NCI-H2171 (cell line): Measurements from ENCODE around the gene ATXN10.

Experiments
- DNase-seq: peaks from one replicate; lab custom pipeline; 2025; lab: John Stamatoyannopoulos, UW

Gene ATXN10

DNA sequence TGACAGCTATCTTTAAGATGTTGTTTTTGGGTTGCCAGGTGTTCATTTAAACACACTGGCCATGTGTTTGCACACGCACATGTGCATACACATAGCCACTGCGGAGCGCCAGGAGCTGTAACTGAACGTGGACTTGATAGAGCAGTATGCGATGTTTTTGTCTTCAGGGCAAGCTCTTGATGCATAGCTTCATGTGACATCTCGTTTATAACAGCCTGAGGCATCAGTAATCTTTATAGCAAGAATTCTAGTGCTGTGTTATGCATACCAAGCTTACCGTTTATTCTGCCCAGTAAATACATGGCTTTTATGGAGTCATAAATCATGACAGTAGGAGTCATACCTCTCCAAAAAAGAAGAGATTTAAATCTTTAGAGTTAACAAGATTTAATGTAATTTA, 87.0 kb downstream of the ATXN10 start:
- DNase-seq: no peak

GRCh38 chr22:45760682-45761081, 89.0 kb downstream of the ATXN10 start:
- DNase-seq: no peak

GRCh38 chr22:45762545-45763235, 91.1 kb downstream of the ATXN10 start:
- DNase-seq: no peak

DNA sequence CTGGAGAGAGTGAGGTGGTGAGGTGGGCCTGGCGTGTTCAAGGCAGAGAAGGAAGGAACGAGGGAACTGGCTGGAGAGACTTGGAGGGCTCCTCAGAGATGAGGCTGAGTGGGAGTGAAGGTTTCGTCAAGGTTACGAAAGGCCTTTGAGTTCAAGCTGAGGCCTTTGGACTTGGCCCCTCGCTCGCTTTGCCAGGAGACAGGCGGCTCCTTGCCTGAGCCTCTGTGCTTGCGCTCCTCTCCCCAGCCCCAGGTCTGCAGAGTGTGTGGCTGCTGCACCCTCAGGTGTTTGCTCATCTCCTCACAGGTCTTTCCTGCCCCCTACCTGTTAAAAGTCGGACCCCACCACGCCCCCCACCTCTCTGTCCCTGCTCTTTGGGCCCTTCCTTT, 91.6 kb downstream of the ATXN10 start:
- no peak for DNase-seq

DNA sequence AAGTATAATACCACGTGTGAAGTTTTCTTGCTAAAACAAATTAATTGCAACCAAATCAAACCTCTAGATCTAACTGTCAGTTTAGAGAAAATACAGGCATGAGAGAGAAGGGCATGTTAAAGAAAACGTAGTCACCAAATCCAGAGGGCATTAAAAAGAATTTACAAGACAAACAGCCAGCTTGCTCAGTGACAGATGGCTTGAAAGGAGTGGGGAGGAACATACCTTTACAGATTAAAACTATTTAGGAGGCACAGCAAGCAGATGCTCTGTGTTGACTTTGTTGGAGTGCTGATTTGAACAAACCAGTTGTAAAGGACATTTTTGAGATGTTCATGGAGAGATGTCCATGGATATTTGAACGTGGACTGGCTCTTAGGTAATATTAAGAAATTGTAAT, 96.9 kb downstream of the ATXN10 start:
- no peak for DNase-seq

GRCh38 chr22:45769569-45770210, 98.1 kb downstream of the ATXN10 start:
- DNase-seq: no peak

- DNase-seq: no peak
Measured at GRCh38 chr22:45770506-45770905, 98.9 kb downstream of the ATXN10 start.

DNA sequence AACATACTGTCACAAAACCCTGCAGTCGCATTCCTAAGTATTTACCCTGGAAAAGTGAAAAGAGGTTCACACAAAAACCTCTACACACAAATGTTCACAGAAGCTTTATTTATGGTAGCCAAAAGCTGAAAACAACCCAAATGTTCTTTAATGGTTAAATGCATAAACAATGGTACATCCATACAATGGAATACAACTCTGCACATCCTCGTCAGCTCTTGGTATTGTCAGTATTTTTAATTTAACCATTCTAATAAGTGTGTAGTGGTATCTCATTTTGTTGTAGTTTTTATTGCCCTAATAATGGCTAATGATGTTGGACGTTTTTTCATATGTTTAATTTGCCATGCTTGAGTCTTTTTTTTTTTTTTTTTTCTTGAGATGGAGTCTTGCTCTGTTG, 99.4 kb downstream of the ATXN10 start:
- DNase-seq: no peak

DNA sequence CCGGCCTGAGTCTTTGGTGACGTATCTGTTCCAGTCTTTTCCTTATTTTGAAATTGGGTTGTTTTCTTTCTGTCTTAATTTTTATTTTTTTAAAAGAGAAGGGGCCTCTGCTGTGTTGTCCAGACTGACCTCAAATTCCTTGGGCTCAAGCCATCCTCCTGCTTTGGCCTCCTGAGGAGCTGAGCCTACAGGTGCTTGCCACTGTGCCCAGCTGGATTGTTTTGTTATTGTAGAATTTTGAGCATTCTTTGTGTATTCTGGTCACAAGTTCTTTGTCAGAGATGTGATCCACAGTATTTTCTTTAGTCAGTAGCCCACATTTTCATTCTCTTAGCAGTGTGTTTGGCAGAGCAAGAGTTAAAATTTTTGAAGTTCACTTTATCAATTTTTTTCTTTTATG, 100.1 kb downstream of the ATXN10 start:
- no peak for DNase-seq

GRCh38 chr22:45772743-45773142, 101.1 kb downstream of the ATXN10 start:
- no peak for DNase-seq

DNA sequence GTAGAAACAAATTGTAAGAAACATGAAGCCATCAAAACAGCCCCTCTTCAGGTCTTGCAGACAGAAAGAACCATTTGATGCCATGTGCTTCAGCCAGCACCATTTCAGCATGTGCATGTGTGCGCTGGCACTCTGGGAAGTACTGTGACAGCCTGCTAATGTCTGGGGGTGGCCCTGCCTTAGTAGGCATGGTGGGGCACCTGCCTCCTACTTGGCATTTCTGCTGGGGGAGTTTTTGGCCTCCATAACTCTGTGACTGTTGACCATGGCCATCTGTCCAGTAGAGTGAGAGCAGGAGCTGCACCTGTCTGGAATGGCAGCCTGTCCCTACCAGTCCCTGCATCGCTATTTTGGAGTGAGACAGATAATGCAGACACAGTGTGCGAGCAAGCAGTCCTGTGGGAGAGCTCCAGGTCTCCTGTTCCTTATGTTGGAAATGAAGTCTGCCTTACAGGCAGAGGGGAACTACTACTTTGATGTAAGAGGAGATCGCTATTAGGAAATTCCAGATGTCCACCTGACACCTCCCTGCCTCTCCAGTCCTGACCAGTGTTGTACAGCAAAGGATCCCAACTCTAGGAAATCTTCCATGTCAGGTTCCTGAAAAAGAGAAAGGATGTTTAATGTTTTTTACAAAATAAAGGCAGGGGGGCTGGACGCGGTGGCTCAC, 102.5 kb downstream of the ATXN10 start:
- no peak for DNase-seq

DNA sequence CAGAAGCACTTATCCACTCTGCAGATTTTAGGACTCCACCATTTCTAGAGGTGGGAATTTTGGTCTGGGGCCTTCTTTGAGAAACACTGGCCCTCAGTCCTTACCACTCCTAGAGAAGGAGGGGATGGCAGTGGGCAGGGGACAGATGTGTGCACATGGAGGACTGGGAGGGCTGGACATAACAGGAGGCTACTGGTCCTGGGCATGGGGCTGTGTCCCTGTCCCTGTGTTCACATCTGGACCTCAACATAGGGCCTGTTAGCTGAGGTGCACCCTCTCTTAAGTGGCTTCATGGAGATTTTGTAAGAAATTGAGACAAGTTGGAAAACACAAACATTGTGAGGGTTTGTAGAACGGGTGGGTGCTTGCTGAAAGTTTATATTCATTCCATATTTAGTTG, 103.4 kb downstream of the ATXN10 start:
- DNase-seq: no peak

- DNase-seq: no peak
Measured at GRCh38 chr22:45775569-45776312, 104.1 kb downstream of the ATXN10 start.

- no peak for DNase-seq
Measured at GRCh38 chr22:45776313-45776585, 104.6 kb downstream of the ATXN10 start.

DNA sequence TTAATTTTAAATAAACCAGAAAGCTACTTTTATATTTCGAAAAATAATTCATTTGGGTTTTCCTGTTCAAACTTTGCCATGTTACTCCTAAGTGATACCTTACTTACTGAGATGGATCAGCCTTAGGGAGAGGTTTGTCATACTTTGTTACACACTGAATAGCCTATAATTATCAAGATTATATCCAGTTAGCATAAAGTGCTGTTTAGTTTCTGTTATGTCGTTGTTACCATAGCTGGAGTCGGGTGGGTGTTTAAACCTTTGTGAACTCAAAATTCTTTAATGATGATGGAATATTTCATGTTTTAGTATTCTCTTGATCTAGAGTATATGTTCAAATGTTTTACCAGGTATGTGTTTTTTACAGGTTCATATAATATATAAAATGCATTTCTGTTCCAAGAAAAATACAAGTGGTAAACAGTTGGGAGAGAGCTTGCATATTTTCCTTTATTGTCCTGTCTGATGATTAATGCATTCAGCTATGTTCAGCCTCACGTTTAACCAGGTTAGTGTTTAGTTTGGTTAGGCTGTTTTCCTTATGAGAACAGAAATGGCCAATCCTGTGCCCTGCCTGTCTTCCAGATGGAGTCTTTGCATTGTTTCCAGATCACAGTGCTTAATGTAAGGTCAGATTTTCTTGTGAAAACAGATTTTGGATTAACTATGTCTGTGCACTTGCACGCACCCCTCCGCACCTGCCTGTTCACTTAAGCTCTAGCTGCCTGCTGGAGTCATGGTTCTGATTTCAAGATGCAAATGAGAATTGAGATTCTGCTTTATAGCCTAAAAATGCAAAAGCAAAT, 105.6 kb downstream of the ATXN10 start:
- DNase-seq: no peak

GRCh38 chr22:45777852-45778375, 106.3 kb downstream of the ATXN10 start:
- DNase-seq: no peak

GRCh38 chr22:45781459-45781858, 109.8 kb downstream of the ATXN10 start:
- no peak for DNase-seq

DNA sequence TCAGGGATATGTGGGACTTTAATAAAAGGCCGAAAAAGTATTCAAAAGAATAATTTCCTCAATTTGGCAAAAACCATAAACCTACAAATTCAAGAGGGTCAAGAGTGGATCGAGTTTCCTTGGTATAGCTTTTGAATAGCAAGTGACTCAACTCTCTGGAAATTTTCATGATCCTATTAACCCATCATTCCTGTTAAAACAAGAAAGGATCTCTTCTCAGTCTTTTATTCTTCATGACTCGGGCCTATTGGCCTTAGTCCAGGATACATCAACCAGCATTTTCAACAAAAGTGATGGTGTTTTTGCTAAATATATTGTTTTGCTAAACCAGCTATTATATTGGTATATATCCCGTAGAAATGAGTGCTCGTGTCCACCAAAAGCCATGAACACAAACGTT, 110.3 kb downstream of the ATXN10 start:
- DNase-seq: no peak

DNA sequence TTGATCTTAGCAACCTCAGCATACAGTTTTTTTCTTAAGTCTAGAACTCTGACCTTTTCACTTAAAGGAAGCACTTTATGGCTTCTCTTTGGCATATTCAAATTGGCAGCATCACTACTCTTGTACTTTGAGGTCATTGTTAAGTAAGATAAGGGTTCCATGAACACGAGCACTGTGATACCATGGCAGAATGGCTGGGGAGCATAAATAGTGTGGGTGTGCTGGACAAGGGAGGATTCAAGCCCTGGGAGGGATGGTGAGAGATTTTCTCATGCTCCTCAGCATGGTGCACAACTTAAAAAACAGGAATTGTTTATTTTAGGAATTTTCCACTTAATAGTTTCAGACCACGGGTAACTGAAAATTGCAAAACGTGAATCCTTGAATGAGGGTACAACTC, 111.4 kb downstream of the ATXN10 start:
- DNase-seq: no peak

DNA sequence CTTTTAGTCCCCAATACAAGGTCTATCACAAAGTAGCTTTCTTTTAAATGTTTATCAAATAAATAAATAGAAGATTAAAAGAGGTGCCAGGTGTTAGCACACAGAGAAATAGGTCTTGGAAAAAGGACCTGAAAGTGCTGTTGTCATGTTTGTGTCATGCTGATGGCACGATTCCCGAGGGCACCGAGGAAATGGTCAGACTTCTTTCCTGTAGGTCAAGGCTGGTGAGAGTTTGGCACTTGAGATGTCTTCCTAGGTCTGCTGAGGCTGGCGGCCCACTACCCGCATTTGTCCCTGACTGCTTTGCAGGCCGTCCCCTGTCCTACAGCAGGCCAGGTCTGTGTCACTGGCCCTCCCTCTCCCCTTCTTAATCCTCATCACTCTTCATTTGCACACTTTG, 112.1 kb downstream of the ATXN10 start:
- no peak for DNase-seq

- DNase-seq: no peak
Measured at GRCh38 chr22:45784357-45785277, 113.0 kb downstream of the ATXN10 start.
